GM19452 (cell line): ENCODE data around the gene CACNG7.

Experiments
- ATAC-seq: cut with Tn5 transposase; IDR thresholded peaks from one replicate; pipeline ENCODE4 v1.9.1; 2021; ENCODE audit not compliant: unreplicated experiment

Gene CACNG7

DNA sequence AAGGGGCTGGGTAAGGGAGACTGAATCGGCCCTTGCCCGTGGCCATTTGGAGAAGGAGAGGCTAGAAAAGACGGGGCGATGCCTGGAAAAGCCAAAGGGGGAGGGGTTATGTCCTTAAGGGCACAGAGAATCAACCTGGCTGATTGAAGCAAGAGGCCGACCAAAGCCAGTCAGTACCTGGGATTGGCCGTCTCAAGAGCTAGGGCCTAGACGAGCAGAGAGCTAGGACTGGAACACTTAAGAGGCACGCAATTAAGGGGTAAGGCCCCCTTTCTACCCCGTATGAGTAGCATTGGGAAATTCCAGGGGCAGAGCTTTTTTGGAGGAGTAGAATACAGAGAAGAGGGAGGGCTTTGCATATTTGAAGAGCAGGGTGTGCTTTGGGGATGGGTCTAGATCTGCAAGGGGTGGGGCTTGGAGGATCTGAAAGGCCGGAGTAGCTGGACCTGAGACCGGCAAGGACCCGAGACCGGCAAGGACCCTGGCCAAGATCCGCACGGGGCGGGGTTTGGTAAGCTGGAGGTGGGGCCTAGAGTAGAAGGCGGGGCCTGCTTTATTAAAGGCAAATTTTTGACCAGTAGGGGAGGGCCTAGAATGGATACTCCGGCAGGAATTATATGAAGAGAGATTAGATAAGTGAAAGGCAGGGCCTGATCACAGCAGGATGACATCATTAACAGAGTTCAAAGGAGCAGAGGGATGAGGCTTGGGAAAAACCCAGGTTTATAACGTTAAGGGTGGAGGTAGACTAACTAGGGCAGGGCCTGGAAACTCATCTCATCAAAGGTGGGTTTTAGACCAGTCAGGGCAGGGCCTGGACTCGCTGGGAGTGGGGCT lies 71.7 kb downstream of the CACNG7 start:
- no peak for ATAC-seq

DNA sequence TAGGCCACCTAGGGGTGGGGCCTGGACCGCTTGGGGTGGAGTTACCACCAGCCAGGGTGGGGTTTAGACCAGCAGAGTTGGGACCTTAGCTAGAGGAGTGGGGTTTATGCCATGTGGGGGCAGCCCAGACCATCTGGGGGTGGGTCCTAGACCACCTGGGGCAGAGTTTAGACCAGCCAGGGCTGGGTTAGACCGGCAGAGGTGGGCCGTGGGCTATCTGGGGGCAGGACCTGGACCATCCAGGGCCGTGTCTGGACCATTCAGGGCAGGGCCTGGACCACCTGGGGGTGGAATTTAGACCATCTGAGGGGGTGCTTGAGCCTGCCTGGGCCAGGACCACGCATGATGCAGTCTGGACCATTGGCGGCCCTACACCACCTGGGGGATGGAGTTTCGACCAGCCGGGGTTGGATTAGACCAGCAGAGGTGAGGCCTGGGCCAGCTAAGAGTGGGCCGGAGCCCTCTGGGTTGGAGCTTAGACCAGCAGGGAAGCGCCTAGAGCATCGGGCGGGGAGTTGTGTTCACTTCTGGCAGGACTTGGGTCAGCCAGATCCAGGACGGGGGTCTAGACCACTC lies 72.4 kb downstream of the CACNG7 start:
- ATAC-seq = no peak

DNA sequence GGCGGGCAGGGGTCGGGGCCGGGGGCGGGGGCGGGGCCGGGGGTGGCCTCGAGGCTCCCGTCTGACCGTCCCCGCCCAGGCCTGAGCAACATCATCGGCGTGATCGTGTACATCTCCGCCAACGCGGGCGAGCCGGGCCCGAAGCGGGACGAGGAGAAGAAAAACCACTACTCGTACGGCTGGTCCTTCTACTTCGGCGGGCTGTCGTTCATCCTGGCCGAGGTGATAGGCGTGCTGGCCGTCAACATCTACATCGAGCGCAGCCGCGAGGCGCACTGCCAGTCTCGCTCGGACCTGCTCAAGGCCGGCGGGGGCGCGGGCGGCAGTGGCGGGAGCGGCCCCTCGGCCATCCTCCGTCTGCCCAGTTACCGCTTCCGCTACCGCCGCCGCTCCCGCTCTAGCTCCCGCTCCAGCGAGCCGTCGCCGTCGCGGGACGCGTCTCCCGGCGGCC lies 72.9 kb downstream of the CACNG7 start:
- ATAC-seq = no peak

DNA sequence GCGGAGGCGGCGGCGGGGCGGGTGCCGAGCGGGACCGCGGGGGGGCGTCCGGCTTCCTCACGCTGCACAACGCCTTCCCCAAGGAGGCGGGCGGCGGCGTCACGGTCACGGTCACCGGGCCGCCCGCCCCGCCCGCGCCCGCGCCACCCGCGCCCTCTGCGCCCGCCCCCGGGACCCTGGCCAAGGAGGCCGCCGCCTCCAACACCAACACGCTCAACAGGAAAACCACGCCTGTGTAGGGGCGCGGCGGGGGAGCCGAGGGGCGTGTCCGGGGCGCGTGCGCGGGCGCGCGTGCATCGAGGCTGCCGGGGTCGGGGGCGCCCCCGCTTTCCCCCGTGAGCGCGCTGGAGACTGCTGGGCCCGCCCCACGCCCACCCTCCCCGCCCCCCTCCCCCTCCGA lies 73.5 kb downstream of the CACNG7 start:
- no peak for ATAC-seq

DNA sequence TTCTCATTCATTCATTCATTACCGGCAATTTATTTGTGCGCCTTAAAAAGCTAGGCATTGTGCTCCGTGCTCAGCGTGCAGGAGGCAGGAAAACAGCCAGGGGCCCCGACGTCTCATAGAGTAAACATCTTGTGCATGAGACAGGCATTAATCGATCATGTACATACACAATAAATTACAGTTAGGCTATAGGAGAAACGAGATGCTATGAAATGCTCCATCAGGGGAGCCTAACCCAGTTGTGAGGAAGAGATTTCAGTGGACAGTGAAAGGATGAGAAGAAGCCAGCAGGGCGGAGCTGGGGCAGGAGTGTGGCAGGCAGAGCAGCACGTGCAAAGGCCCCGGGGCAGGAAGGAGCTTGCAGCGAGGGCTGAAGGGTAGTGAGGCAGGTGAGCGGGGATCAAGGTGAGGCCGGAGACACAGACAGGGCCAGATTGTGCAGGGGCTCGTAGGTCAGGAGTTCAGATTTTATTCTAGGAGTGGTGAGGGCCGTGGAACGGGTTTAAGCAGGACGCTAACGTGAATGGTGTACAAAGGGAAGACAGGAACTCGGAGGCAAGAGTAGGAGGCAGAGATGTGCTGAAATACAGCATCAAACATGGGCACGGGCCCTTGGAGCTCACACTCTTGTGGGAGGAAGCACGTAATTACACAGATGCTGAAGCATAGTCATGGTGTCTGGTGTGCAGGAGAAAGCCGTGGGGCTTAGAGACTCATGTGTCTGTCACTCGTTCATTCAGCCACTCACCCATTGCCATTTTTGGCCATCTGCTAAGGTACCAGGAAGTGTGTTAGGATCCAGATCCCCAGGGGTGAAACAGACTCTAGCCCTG lies 74.6 kb downstream of the CACNG7 start:
- no peak for ATAC-seq

DNA sequence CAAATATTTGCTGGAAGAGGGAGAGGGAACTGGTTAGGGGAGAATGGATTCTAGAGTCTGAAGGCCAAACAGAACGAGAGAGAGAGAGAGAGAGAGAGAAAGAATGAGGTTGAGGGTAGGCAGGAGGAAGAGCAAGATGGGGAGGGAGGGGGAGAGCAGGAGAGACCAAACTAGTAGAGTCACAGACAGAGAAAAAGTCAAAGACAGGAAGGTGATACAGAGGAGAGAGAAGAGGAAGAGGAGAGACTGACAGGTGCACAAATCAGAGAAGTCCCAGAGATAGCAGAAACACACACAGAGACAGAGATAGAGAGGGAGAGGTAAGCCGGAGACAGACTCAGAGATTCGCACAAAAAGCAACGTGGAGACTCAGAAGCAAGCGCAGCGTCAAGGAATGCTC lies 76.8 kb downstream of the CACNG7 start:
- ATAC-seq = no peak

DNA sequence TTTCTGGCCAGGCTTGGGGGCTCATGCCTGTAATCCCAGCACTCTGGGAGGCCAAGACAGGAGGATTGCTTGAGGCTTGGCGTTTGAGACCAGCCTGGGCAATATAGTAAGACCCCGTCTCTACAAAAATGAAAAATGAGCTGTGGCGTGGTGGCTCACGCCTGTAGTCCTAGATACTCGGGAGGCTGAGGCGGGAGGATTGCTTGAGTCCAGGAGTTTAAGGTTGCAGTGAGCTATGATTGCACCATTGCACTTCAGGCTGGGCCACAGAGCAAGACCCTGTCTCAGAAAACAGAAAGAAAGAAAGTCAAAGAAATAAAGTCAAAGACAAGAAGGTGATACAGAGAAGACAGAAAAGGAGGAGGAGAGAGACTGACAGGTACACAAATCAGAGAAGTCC lies 79.9 kb downstream of the CACNG7 start:
- ATAC-seq = no peak

DNA sequence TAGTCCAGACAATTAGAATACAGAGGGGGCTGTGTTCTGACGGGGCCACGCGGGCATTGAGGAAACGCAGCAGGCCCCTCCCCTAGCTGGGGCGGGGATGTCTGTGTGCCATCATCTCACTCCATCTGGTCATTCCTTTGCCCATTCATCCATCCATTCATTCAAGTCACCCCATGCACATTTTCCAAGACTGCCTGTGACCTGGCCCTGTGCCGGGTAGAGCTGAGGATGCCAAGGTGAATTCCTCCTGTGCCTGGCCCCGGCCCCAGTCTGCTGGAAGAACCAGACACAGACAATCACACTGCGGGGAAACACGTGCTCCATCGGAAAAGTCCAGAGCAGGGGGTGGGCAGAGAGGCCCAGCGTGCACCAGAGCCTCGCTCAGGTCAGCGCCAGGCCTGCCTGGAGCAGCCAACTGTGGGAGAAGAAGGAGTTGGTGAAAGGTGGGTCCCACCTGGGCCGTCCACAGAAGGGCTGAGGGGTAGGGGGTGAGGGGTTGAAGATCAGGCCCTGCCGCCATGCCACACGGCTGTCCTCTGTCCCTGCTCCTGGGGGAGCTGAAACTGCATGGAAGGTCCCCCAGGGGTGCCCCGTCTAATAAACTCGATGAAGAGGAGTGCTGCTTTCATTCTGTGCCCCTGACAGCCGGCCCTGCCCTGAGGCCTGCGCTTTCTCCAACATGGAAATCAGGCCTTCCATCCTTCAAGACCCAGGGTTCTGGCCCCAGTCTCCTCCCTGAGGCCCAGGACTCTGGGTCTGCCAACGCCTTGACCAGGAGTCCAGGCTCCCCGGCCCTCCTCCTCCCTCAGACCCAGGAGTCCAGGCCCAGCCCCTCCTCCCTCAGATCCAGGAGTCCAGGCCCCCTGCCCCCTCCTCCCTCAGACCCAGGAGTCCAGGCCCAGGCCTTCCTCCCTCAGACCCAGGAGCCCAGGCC lies 80.8 kb downstream of the CACNG7 start:
- no peak for ATAC-seq

DNA sequence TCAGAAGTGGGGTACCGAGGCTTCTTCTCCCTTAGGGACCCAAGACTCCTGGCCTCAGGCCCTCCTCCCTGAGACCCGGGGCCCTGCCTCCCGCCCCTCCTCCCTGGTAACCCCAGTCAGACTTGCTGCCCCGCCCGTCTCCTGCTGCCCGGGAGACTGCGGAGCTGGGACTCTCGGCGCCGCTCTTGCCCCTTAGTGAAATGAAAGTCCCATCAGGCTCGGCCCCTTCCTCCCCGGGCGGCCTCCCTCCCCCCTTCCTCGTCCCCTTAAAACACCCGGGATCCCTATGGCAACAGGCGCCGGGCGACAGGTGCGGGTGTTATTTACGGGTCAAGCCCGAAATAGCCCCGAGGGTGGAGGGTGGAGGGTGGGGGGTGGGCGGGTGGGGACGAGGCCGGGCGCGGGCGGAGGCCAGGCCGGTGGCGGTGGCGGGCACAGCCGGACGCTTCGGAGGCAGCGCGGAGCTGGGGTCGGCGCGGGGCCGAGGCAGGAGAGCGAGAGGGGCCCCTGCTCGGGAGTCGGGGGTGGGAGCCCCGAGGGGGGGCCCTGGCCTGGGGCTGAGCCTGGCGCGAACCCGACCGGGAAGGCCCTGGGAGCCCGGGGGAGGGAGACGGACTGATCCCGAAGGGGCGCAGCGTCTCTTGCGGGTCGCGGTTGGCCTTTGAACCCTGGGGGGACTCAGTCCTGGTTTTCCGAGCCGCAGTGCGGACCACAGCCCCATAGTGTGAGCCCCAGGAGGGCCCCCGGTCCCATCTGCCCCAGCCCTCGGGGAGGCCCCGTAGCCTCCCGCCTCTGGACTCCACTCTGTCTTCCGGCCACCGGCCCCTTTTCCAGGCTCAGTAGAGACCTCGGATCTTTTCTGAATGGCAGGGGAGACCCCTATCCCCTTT lies 82.4 kb downstream of the CACNG7 start, which contains the start of gene CACNG6:
TSS of gene CACNG6 (plus strand) at position 414 of the 890 bp plus-strand sequence. CDS start 1,241 bp downstream, outside the sequence.
- ATAC-seq = no peak

DNA sequence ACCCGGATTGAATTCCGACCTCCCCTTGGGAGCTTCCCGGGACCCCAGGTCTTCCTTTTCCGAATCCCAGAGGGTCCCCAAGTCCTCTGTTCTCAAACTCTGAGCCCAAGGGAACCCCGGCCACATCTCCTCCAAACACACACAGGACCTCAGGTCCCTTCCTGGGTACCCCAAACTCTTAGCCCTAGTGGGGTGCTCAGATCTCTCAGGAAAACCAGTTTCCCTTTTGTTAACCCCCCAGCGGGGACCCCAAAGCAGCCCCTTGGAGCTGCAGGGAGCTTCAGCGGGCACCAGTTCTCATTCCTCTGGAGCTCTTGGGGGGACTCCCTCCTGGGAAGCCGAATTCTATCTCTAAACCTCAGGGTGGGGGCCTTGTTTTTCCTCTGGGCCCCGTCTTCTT lies 83.1 kb downstream of the CACNG7 start:
- no peak for ATAC-seq

DNA sequence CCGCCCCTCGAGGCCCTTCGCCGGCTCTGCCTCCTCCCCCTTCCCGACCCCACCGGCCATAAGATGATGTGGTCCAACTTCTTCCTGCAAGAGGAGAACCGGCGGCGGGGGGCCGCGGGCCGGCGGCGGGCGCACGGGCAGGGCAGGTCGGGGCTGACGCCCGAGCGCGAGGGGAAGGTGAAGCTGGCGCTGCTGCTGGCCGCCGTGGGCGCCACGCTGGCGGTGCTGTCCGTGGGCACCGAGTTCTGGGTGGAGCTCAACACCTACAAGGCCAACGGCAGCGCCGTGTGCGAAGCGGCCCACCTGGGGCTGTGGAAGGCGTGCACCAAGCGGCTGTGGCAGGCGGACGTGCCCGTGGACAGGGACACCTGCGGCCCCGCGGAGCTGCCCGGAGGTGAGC lies 83.7 kb downstream of the CACNG7 start:
- no peak for ATAC-seq

DNA sequence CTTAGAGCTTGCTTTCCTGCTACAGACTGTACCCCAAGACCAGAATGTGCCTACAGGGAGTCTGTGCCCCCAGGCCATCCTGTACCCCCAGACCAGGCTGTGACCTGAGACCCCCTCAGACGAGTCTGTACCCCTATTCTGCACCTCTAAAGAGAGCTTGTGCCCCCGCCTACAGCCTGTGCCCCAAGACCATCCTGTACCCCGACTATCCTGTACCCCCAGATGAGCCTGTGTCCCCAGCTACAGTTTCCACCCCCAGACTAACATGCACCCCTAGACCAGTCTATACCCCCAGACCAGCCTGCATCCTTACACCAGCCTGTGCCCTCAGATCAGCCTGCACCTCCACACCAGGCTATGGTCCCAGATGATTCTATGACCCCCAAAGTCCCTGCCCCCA lies 84.4 kb downstream of the CACNG7 start:
- ATAC-seq = no peak
